Measurements from ENCODE around the gene FAM240A. TPM values are rescaled to one million over a fixed set of nuclear protein-coding genes. Genes with fewer than 3 reads are reported as not detected.

The FAM240A gene
- total RNA-seq, 1 experiment from 2014 or later = not detected

- CTCF ChIA-PET = no interaction called here
These were observed 4.7 kb upstream of the FAM240A start for GRCh38 chr3:46607603-46608028.

GRCh38 chr3:46609212-46609721 is 3.1 kb upstream of the FAM240A start:
- no TSS peak for BruUV-seq (replicated peaks)
- H3K4me3 Mint-ChIP-seq (ENCODE audit: unreplicated experiment) = no peak overlapping the region
- no peaks in the 10 kb centered on the region for H3K27me3 ChIP-seq (replicated peaks; ENCODE audit: control insufficient read depth, insufficient read depth, low read length)
- ChIA-PET POLR2A (no interaction called here), CTCF (no interaction called here)
- no peak overlapping the region for H3K4me3 ChIP-seq (ENCODE audit: low read depth, low read length)
- TF ChIP-seq CTCF (IDR thresholded peaks at IDR 0.05; ENCODE audit: insufficient read depth in 1 of 2, low read depth in 1 of 2, low read length in 1 of 2, severe bottlenecking in 1 of 2, unreplicated experiment in 1 of 2) = no peak
- no peaks in the 10 kb centered on the region for H3K4me1 ChIP-seq
- no peaks in the 10 kb centered on the region for H3K4me1 Mint-ChIP-seq (ENCODE audit: low read depth, unreplicated experiment)
- no peaks in the 10 kb centered on the region for H3K9me3 Mint-ChIP-seq (ENCODE audit: unreplicated experiment)
- no peaks in the 10 kb centered on the region for H3K36me3 ChIP-seq (ENCODE audit: control insufficient read depth, insufficient read depth, low read length)
- no peaks in the 10 kb centered on the region for H3K36me3 Mint-ChIP-seq (ENCODE audit: insufficient read depth, unreplicated experiment)
- intact Hi-C loops (cut with micrococcal nuclease; ENCODE audit: unreplicated experiment) = no loop called here
- no peak for DNase-seq
- H3K9me3 ChIP-seq = no peaks in the 10 kb centered on the region
- H3K27me3 Mint-ChIP-seq (ENCODE audit: insufficient read depth, unreplicated experiment) = no peaks in the 10 kb centered on the region
- H3K27ac Mint-ChIP-seq (ENCODE audit: unreplicated experiment) = no peak overlapping the region

More at GRCh38 chr3:46607603-46608028, 4.7 kb upstream of the FAM240A start:
- H3K4me1 Mint-ChIP-seq (ENCODE audit: low read depth, unreplicated experiment) = no peaks in the 10 kb centered on the region
- Histone ChIP-seq H3K4me3 (ENCODE audit: low read depth, low read length) (no peak overlapping the region), H3K27me3 (replicated peaks; ENCODE audit: control insufficient read depth, insufficient read depth, low read length) (no peaks in the 10 kb centered on the region), H3K4me1 (no peaks in the 10 kb centered on the region), H3K9me3 (no peaks in the 10 kb centered on the region), H3K36me3 (ENCODE audit: control insufficient read depth, insufficient read depth, low read length) (no peaks in the 10 kb centered on the region)
- H3K27me3 Mint-ChIP-seq (ENCODE audit: insufficient read depth, unreplicated experiment) = no peaks in the 10 kb centered on the region
- no peaks in the 10 kb centered on the region for H3K36me3 Mint-ChIP-seq (ENCODE audit: insufficient read depth, unreplicated experiment)
- BruUV-seq (replicated peaks) = no TSS peak
- no peak overlapping the region for H3K27ac Mint-ChIP-seq (ENCODE audit: unreplicated experiment)
- POLR2A ChIA-PET = no interaction called here
- intact Hi-C loops (cut with micrococcal nuclease; ENCODE audit: unreplicated experiment) = no loop called here
- peak; percentile 31 to 44 for DNase-seq
- H3K4me3 Mint-ChIP-seq (ENCODE audit: unreplicated experiment) = no peak overlapping the region
- peak; percentile 20 to 30 for TF ChIP-seq CTCF (IDR thresholded peaks at IDR 0.05; ENCODE audit: insufficient read depth in 1 of 2, low read depth in 1 of 2, low read length in 1 of 2, severe bottlenecking in 1 of 2, unreplicated experiment in 1 of 2)
- H3K9me3 Mint-ChIP-seq (ENCODE audit: unreplicated experiment) = no peaks in the 10 kb centered on the region

- H3K4me3 Mint-ChIP-seq (ENCODE audit: unreplicated experiment) = no peak overlapping the region
- no peaks in the 10 kb centered on the region for H3K36me3 Mint-ChIP-seq (ENCODE audit: insufficient read depth, unreplicated experiment)
- no peaks in the 10 kb centered on the region for H3K27me3 Mint-ChIP-seq (ENCODE audit: insufficient read depth, unreplicated experiment)
- H3K9me3 Mint-ChIP-seq (ENCODE audit: unreplicated experiment) = no peaks in the 10 kb centered on the region
- CTCF ChIA-PET = no interaction called here
- Histone ChIP-seq H3K9me3 (no peaks in the 10 kb centered on the region), H3K4me1 (no peaks in the 10 kb centered on the region), H3K36me3 (ENCODE audit: control insufficient read depth, insufficient read depth, low read length) (no peaks in the 10 kb centered on the region), H3K27me3 (replicated peaks; ENCODE audit: control insufficient read depth, insufficient read depth, low read length) (no peaks in the 10 kb centered on the region), H3K4me3 (ENCODE audit: low read depth, low read length) (no peak overlapping the region)
- POLR2A ChIA-PET = no interaction called here
- H3K4me1 Mint-ChIP-seq (ENCODE audit: low read depth, unreplicated experiment) = no peaks in the 10 kb centered on the region
- no peak for DNase-seq
- no peak overlapping the region for H3K27ac Mint-ChIP-seq (ENCODE audit: unreplicated experiment)
- intact Hi-C loops (cut with micrococcal nuclease; ENCODE audit: unreplicated experiment) = no loop called here
- BruUV-seq (replicated peaks) = no TSS peak
- no peak for TF ChIP-seq CTCF (IDR thresholded peaks at IDR 0.05; ENCODE audit: insufficient read depth in 1 of 2, low read depth in 1 of 2, low read length in 1 of 2, severe bottlenecking in 1 of 2, unreplicated experiment in 1 of 2)
These were observed 2.2 kb upstream of the FAM240A start for GRCh38 chr3:46609944-46610722.
